Thoracic aorta (tissue), 2 donors: ENCODE results near the gene NHP2. TPM values are rescaled to one million over a fixed set of nuclear protein-coding genes. Genes with fewer than 3 reads are reported as not detected.

Experiments used
- ATAC-seq: fragments of 150-250 bp; one replicate; pipeline ENCODE4 v1.8.0; 2017; ENCODE audit warnings: low read depth; ENCODE audit not compliant: insufficient number of reproducible peaks, low FRiP score
- DNase-seq: peaks from one replicate; pipeline ENCODE4 v3.0.0-alpha.2; 2020; ENCODE audit warnings: low spot score
- H3K27ac ChIP-seq, 2 donors: fragments of 200-600 bp; sonication (generic); 1 replicate in 1 of 2; 2 replicates in 1 of 2; pipeline ENCODE4 v1.5.1; 2016; ENCODE audit warnings: mild to moderate bottlenecking in 2 of 2, moderate library complexity in 2 of 2
- H3K27me3 ChIP-seq: fragments of 200-600 bp; sonication (generic); replicated peaks from 2 replicates; pipeline ENCODE4 v1.6.0; 2016; ENCODE audit warnings: mild to moderate bottlenecking; ENCODE audit not compliant: insufficient read depth
- H3K36me3 ChIP-seq: fragments of 200-600 bp; sonication (generic); one replicate; pipeline ENCODE4 v1.5.1; 2016
- H3K4me1 ChIP-seq, 2 donors: fragments of 200-600 bp; sonication (generic); 1 replicate in 1 of 2; 2 replicates in 1 of 2; pipeline versions ENCODE4 v1.5.1 to v1.6.0; 2016; ENCODE audit warnings: low read depth in 2 of 2, mild to moderate bottlenecking in 1 of 2; ENCODE audit not compliant: control insufficient read depth in 1 of 2
- H3K4me3 ChIP-seq: fragments of 200-600 bp; sonication (generic); 2 replicates; pipeline ENCODE4 v1.5.1; 2016; ENCODE audit warnings: mild to moderate bottlenecking
- H3K9me3 ChIP-seq: fragments of 200-600 bp; sonication (generic); 2 replicates; pipeline ENCODE4 v1.5.1; 2016
- total RNA-seq, 2 donors: library from RNA; depleted of rRNA; stranded (reverse); fragments of >200 nt; gene quantifications; one replicate each; pipeline versions ENCODE4 v1.1.0 to v1.2.3, GENCODE V29; 2016
- TF ChIP-seq, protein P1 (sequence below): fragments of 200-600 bp; sonication (generic); IDR thresholded peaks from one replicate; pipeline ENCODE4 v1.5.1; 2019; ENCODE audit warnings: antibody characterized with exemption

Gene NHP2
- total RNA-seq, 2 donors from 2014 or later = 99.4 to 107 TPM

DNA sequence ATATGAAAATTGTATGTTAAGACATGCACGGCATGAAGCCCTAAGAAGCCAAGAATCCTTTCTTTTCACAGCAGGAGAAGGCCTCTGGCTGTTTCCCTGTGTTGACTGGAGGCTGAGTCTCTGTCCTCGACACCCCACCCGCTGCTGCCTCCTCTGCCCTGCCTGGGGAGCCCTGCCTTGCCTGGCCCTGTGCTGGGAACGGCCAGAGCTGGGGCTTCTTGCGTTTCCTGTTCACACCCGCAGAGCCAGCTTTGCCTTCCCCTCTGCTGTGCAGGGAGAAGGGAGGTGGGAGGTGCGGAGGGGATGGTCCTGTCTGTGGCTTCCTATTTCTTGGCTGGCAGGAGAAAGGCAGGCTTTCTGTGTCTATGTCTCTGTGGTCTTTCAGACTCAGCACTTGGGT, 40.3 kb upstream of the NHP2 start:
- no peak overlapping the region for H3K4me3 ChIP-seq
- H3K9me3 ChIP-seq = no peaks in the 10 kb centered on the region
- TF ChIP-seq, protein P1, sequence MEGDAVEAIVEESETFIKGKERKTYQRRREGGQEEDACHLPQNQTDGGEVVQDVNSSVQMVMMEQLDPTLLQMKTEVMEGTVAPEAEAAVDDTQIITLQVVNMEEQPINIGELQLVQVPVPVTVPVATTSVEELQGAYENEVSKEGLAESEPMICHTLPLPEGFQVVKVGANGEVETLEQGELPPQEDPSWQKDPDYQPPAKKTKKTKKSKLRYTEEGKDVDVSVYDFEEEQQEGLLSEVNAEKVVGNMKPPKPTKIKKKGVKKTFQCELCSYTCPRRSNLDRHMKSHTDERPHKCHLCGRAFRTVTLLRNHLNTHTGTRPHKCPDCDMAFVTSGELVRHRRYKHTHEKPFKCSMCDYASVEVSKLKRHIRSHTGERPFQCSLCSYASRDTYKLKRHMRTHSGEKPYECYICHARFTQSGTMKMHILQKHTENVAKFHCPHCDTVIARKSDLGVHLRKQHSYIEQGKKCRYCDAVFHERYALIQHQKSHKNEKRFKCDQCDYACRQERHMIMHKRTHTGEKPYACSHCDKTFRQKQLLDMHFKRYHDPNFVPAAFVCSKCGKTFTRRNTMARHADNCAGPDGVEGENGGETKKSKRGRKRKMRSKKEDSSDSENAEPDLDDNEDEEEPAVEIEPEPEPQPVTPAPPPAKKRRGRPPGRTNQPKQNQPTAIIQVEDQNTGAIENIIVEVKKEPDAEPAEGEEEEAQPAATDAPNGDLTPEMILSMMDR = no peak
- no peaks in the 10 kb centered on the region for H3K4me1 ChIP-seq
- no peak overlapping the region for H3K27ac ChIP-seq
- no peaks in the 10 kb centered on the region for H3K27me3 ChIP-seq
- DNase-seq (no peak), ATAC-seq (no peak)
- H3K36me3 ChIP-seq = no peaks in the 10 kb centered on the region

DNA sequence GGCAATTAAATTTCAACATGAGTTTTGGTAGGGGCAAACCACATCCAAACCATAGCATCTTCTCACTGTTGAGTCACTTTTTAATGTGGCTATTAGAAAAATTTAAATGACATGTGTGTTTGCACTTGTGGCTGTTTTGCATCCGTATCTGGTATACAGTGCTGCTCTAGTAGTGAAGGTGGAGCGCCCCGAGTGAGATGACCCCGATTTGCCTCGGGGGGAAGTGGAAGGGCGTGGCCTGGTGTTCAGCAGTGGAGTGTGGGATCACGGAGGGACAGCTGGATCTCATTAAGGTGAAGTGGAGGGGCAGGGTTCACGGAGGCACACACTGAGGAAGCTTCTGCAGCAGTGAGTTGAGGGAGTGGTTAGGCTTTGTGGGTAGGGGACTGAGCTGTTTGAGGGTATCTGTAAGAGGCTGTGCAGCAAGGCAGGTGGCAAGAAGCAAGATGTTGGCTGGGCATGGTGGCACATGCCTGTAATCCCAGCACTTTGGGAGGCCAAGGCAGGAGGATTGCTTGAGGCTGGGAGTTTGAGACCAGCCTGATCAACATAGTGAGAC, 39.6 kb upstream of the NHP2 start:
- no peaks in the 10 kb centered on the region for H3K9me3 ChIP-seq
- no peaks in the 10 kb centered on the region for H3K27me3 ChIP-seq
- no peaks in the 10 kb centered on the region for H3K36me3 ChIP-seq
- ATAC-seq = no peak
- H3K4me3 ChIP-seq = no peak overlapping the region
- H3K4me1 ChIP-seq = no peaks in the 10 kb centered on the region
- no peak overlapping the region for H3K27ac ChIP-seq
- TF ChIP-seq, protein P1 = no peak
- DNase-seq = no peak

DNA sequence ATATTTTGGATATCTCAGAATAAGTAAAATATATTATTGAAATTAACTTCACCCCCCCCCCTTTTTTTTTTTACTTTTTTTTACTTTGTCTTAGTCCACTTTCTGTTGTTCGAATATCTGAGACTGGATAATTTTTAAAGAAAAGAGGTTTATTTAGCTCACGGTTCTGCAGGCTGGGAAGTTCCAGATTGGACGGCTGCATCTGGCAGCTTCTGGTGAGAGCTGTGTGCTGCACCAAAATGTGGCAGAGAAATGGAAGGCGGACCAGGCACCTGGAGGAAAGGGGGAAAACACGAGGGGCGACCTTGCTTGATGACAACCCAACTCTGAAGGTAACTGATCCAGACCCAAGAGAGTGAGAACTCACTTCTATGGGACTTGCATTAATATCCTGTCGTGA, 39.1 kb upstream of the NHP2 start:
- Histone ChIP-seq H3K27ac (no peak overlapping the region), H3K9me3 (no peaks in the 10 kb centered on the region), H3K27me3 (no peaks in the 10 kb centered on the region), H3K4me3 (no peak overlapping the region), H3K36me3 (no peaks in the 10 kb centered on the region), H3K4me1 (no peaks in the 10 kb centered on the region)
- TF ChIP-seq, protein P1 = no peak
- no peak for DNase-seq
- ATAC-seq = no peak

GRCh38 chr5:178192244-178192643, 38.6 kb upstream of the NHP2 start:
- H3K27ac ChIP-seq = no peak overlapping the region
- no peaks in the 10 kb centered on the region for H3K27me3 ChIP-seq
- no peaks in the 10 kb centered on the region for H3K36me3 ChIP-seq
- no peaks in the 10 kb centered on the region for H3K4me1 ChIP-seq
- DNase-seq = no peak
- no peaks in the 10 kb centered on the region for H3K9me3 ChIP-seq
- no peak for ATAC-seq
- H3K4me3 ChIP-seq = no peak overlapping the region
- TF ChIP-seq, protein P1 = no peak

- H3K9me3 ChIP-seq = no peaks in the 10 kb centered on the region
- H3K4me3 ChIP-seq = no peak overlapping the region
- DNase-seq (no peak), ATAC-seq (no peak)
- TF ChIP-seq, protein P1 = no peak
- H3K36me3 ChIP-seq = no peaks in the 10 kb centered on the region
- no peak overlapping the region for H3K27ac ChIP-seq
- H3K4me1 ChIP-seq = no peaks in the 10 kb centered on the region
- H3K27me3 ChIP-seq = no peaks in the 10 kb centered on the region
Observed at GRCh38 chr5:178191661-178192060, 38.0 kb upstream of the NHP2 start.
